Uterus (tissue), 2 donors: ENCODE results near the gene DISP3.

ENCODE experiments used
- POLR2A ChIP-seq, 2 donors: fragments of 450-650 bp; IDR thresholded peaks; one replicate each; pipeline ENCODE4 v1.6.1; 2016; ENCODE audit warnings: antibody characterized with exemption in 2 of 2, mild to moderate bottlenecking in 1 of 2, moderate library complexity in 1 of 2
- TF ChIP-seq, protein P1 (sequence below), 4 experiments: fragments of 200-600 bp in 2 of 4; fragments of 450-650 bp in 2 of 4; sonication (generic) in 2 of 4; IDR thresholded peaks; one replicate each; pipeline ENCODE4 v1.5.1; 2016 to 2019; ENCODE audit warnings: antibody characterized with exemption in 4 of 4, mild to moderate bottlenecking in 2 of 4, moderate library complexity in 1 of 4

DNA sequence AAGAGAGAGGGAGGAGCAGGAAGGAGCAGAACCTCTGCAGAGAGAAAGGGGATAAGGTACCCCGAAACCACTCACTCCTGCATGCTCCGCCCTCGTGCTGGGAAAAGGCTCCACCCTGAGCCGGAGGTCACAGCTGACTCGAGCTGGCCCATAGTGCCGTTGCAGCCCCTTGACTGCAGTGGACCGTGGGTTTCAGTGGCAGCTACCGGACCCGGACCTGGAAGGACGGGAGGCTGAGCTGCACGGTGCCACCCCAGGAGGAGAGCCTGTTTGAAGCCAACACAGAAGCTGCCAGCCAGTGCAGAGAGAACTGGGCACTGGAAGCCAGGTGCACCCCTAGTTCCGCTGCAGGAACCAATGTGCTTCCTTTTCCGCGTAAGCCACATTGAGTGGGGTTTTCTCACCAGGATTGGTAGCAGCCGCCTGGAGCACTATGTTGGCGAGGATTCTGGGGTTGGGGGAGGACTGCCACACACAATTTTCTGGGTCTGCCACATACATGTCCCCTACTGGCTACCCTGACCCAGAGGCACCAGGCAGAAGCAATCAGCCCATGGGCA, 91.9 kb downstream of the DISP3 start:
- TF ChIP-seq, protein P1, sequence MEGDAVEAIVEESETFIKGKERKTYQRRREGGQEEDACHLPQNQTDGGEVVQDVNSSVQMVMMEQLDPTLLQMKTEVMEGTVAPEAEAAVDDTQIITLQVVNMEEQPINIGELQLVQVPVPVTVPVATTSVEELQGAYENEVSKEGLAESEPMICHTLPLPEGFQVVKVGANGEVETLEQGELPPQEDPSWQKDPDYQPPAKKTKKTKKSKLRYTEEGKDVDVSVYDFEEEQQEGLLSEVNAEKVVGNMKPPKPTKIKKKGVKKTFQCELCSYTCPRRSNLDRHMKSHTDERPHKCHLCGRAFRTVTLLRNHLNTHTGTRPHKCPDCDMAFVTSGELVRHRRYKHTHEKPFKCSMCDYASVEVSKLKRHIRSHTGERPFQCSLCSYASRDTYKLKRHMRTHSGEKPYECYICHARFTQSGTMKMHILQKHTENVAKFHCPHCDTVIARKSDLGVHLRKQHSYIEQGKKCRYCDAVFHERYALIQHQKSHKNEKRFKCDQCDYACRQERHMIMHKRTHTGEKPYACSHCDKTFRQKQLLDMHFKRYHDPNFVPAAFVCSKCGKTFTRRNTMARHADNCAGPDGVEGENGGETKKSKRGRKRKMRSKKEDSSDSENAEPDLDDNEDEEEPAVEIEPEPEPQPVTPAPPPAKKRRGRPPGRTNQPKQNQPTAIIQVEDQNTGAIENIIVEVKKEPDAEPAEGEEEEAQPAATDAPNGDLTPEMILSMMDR (IDR thresholded peaks at IDR 0.05), result no peak
- no peak for TF ChIP-seq POLR2A (IDR thresholded peaks at IDR 0.05)
